HEK293 (cell line): ENCODE results near the gene IQSEC1.

Experiments
- CTCF ChIA-PET: fragments of 350-600 bp; formaldehyde crosslinking; extraction: SDS; loops from one replicate; lab custom pipeline; 2021; ENCODE audit warnings: antibody characterized with exemption; lab: Yijun Ruan, JAX
- POLR2A ChIA-PET: fragments of 300-600 bp; formaldehyde crosslinking; extraction: SDS; loops from one replicate; lab custom pipeline; 2020; ENCODE audit warnings: antibody characterized with exemption, inconsistent platforms; lab: Yijun Ruan, JAX
- H3K27ac ChIP-seq: fragments of 200-500 bp; sonication (Bioruptor generic); 2 replicates; pipeline ENCODE4 v1.5.1; 2014; ENCODE audit warnings: low read depth, low read length, control low read depth, inconsistent platforms; ENCODE audit errors: extremely low read depth
- H3K36me3 ChIP-seq, 2 experiments: fragments of 200-500 bp in 1 of 2; sonication (Bioruptor generic) in 1 of 2; 1 replicate in 1 of 2; 2 replicates in 1 of 2; pipeline ENCODE4 v1.5.1; 2014 to 2017; ENCODE audit warnings: inconsistent platforms in 2 of 2, low read length in 2 of 2; ENCODE audit not compliant: control insufficient read depth in 2 of 2, insufficient read depth in 1 of 2
- H3K4me1 ChIP-seq: fragments of 200-500 bp; sonication (Bioruptor generic); 2 replicates; pipeline ENCODE4 v1.5.1; 2014; ENCODE audit warnings: mild to moderate bottlenecking, low read length, inconsistent platforms; ENCODE audit not compliant: control insufficient read depth, insufficient read depth
- H3K4me3 ChIP-seq: 2 replicates; pipeline ENCODE4 v1.5.1; 2011; ENCODE audit warnings: low read depth, mild to moderate bottlenecking, control low read depth, low read length, moderate library complexity
- H3K9me3 ChIP-seq: fragments of 200-500 bp; sonication (Bioruptor generic); 2 replicates; pipeline ENCODE4 v1.5.1; 2014; ENCODE audit warnings: low read depth, low read length, inconsistent platforms; ENCODE audit not compliant: control insufficient read depth, insufficient read depth
- GFI1B ChIP-seq: fragments of 450-650 bp; formaldehyde crosslinking; IDR thresholded peaks from 2 replicates; pipeline ENCODE4 v1.5.1; 2016; ENCODE audit warnings: missing biosample characterization, missing genetic modification characterization
- KLF16 ChIP-seq: fragments of 450-650 bp; formaldehyde crosslinking; IDR thresholded peaks from 2 replicates; pipeline ENCODE4 v1.5.1; 2017; ENCODE audit warnings: missing biosample characterization, missing genetic modification characterization
- SALL2 ChIP-seq: fragments of 450-650 bp; formaldehyde crosslinking; IDR thresholded peaks from 2 replicates; pipeline ENCODE4 v1.5.0; 2017; ENCODE audit warnings: missing biosample characterization, mild to moderate bottlenecking, missing genetic modification characterization, borderline replicate concordance
- SCRT1 ChIP-seq: fragments of 450-650 bp; formaldehyde crosslinking; IDR thresholded peaks from 2 replicates; pipeline ENCODE4 v1.5.1; 2016; ENCODE audit warnings: missing biosample characterization, missing genetic modification characterization, borderline replicate concordance
- ZBTB48 ChIP-seq: fragments of 450-650 bp; formaldehyde crosslinking; IDR thresholded peaks from 2 replicates; pipeline ENCODE4 v1.5.1; 2016; ENCODE audit warnings: missing biosample characterization, missing genetic modification characterization
- ZFP37 ChIP-seq: fragments of 450-650 bp; formaldehyde crosslinking; IDR thresholded peaks from 2 replicates; pipeline ENCODE4 v1.5.1; 2016; ENCODE audit warnings: missing biosample characterization, missing genetic modification characterization
- ZNF114 ChIP-seq: fragments of 450-650 bp; formaldehyde crosslinking; IDR thresholded peaks from 2 replicates; pipeline ENCODE4 v1.5.0; 2017; ENCODE audit warnings: missing biosample characterization, missing genetic modification characterization
- ZNF146 ChIP-seq: fragments of 450-650 bp; formaldehyde crosslinking; IDR thresholded peaks from 2 replicates; pipeline ENCODE4 v1.5.1; 2016; ENCODE audit warnings: missing biosample characterization, missing genetic modification characterization
- ZNF354C ChIP-seq: fragments of 450-650 bp; formaldehyde crosslinking; IDR thresholded peaks from 2 replicates; pipeline ENCODE4 v1.5.1; 2016; ENCODE audit warnings: missing biosample characterization, missing genetic modification characterization, low read depth, borderline replicate concordance
- ZNF416 ChIP-seq: fragments of 450-650 bp; formaldehyde crosslinking; IDR thresholded peaks from 2 replicates; pipeline ENCODE4 v1.5.1; 2016; ENCODE audit warnings: missing biosample characterization, missing genetic modification characterization
- ZNF473 ChIP-seq: fragments of 450-650 bp; formaldehyde crosslinking; IDR thresholded peaks from 2 replicates; pipeline ENCODE4 v1.5.1; 2017; ENCODE audit warnings: missing biosample characterization, missing genetic modification characterization
- ZNF501 ChIP-seq: fragments of 450-650 bp; formaldehyde crosslinking; IDR thresholded peaks from 2 replicates; pipeline ENCODE4 v1.5.1; 2016; ENCODE audit warnings: missing biosample characterization, missing genetic modification characterization
- ZNF530 ChIP-seq: fragments of 450-650 bp; formaldehyde crosslinking; IDR thresholded peaks from 2 replicates; pipeline ENCODE4 v1.5.1; 2016; ENCODE audit warnings: low read depth, missing biosample characterization, missing genetic modification characterization
- ZNF548 ChIP-seq: fragments of 450-650 bp; formaldehyde crosslinking; IDR thresholded peaks from 2 replicates; pipeline ENCODE4 v1.5.1; 2016; ENCODE audit warnings: missing biosample characterization, missing genetic modification characterization
- ZNF571 ChIP-seq: fragments of 450-650 bp; formaldehyde crosslinking; IDR thresholded peaks from 2 replicates; pipeline ENCODE4 v1.5.0; 2017; ENCODE audit warnings: missing biosample characterization, missing genetic modification characterization
- ZNF585B ChIP-seq: fragments of 450-650 bp; formaldehyde crosslinking; IDR thresholded peaks from 2 replicates; pipeline ENCODE4 v1.5.1; 2016; ENCODE audit warnings: missing biosample characterization, missing genetic modification characterization
- TF ChIP-seq, protein P1 (sequence below): fragments of 450-650 bp; formaldehyde crosslinking; IDR thresholded peaks from 2 replicates; pipeline ENCODE4 v1.5.1; 2017; ENCODE audit warnings: missing biosample characterization, missing genetic modification characterization
- TF ChIP-seq, protein P2 (sequence below): fragments of 450-650 bp; formaldehyde crosslinking; IDR thresholded peaks from 2 replicates; pipeline ENCODE4 v1.5.1; 2017; ENCODE audit warnings: missing biosample characterization, mild to moderate bottlenecking, missing genetic modification characterization, moderate library complexity

IQSEC1 gene

DNA sequence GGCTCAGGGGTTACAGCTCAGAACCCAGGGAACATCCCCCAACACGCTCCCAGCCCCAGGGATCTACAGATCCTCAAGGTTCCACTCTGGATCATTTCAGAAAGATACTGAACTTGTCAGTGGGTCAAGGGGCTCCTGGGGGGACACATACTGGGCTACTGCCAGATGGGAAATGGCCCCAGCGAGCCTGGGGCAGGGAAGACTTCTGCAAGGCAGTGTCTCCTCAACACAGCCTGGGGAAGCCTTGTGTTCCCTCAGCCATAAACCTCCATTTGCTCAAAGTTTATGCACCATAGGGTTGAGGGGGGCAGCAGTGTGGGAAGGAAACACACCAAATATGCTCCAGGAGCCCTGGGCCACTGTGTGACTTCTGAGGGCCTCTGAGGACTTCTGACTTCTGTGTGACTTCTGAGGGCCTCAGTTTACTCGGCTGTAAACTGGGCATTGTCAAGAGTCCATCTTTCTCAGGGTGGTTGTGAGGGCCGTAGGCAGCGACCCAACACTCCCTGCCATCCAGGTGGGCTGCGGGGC lies 58.4 kb downstream of the IQSEC1 start:
- Histone ChIP-seq H3K4me1 (peaks cover 4% of the 10 kb centered on the region; the same call in 1 of the 2 replicates), H3K36me3 (no peaks in the 10 kb centered on the region)
- CTCF ChIA-PET, result interaction anchor here (0.6 kb wide), 1 partner anchor 381 kb away, joined by 3 read pairs; no protein-coding TSS in a partner anchor
- TF ChIP-seq ZBTB48 (tag by site-specific recombination) (no peak), ZNF548 (no peak), ZNF473 (no peak), ZFP37 (tag by site-specific recombination) (no peak), ZNF530 (tag by site-specific recombination) (no peak), SCRT1 (tag by site-specific recombination) (no peak), ZNF114 (tag by site-specific recombination) (no peak), SALL2 (no peak), ZNF354C (no peak), KLF16 (tag by site-specific recombination) (no peak), GFI1B (tag by site-specific recombination) (no peak), ZNF501 (no peak)
- TF ChIP-seq, protein P1, sequence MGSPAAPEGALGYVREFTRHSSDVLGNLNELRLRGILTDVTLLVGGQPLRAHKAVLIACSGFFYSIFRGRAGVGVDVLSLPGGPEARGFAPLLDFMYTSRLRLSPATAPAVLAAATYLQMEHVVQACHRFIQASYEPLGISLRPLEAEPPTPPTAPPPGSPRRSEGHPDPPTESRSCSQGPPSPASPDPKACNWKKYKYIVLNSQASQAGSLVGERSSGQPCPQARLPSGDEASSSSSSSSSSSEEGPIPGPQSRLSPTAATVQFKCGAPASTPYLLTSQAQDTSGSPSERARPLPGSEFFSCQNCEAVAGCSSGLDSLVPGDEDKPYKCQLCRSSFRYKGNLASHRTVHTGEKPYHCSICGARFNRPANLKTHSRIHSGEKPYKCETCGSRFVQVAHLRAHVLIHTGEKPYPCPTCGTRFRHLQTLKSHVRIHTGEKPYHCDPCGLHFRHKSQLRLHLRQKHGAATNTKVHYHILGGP (tag by site-specific recombination), result no peak
- TF ChIP-seq, all 188 proteins: peak for 0
- Histone ChIP-seq H3K27ac (no peak overlapping the region), H3K4me3 (no peak overlapping the region), H3K9me3 (no peaks in the 10 kb centered on the region)
- POLR2A ChIA-PET, result interaction anchor here (1.8 kb wide), 1 partner anchor 11 kb away, joined by 6 read pairs; no protein-coding TSS in a partner anchor

DNA sequence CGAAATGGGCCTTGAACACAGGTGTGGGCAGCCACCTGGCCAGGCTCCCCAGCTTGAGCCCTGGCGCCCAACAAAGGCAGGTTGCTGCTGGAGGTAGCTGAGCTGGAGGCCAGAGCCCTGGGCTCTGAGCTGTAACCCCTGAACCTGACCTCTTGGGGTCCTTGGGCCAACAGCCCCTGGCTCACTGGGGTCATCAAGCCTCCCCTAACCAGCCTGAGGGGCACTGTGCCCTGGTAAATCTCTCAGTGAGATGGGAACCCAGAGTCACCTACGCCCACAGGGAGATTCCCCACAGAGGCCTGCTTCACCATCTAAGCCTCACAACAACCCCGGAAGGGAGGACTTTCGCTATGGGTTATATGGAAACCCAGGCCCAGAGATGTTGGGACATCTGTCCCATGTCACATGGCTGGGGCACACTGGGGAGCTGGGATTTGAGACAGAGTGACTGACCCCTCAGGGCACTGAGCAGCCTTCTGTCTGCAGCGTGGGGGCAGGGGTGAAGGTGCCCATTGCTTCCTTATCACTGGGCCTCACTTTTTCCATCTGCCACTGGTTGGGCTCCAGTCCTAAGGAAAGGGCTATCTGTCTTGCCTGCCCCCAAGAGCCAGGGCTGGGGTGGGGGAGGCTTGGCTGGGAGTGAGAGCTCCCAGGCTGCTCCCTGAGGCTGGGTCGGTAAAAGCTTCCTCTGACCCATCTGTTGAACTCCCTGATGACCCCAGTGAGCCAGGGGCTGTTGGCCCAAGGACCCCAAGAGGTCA lies 59.1 kb downstream of the IQSEC1 start:
- Histone ChIP-seq H3K9me3 (no peaks in the 10 kb centered on the region), H3K27ac (no peak overlapping the region), H3K4me1 (peaks cover 4% of the 10 kb centered on the region; the same call in 1 of the 2 replicates), H3K4me3 (no peak overlapping the region), H3K36me3 (no peaks in the 10 kb centered on the region)
- CTCF ChIA-PET, result interaction anchor here (0.6 kb wide), 1 partner anchor 382 kb away, joined by 3 read pairs; no protein-coding TSS in a partner anchor
- POLR2A ChIA-PET, result interaction anchor here (1.8 kb wide), 1 partner anchor 10 kb away, joined by 6 read pairs; no protein-coding TSS in a partner anchor
- TF ChIP-seq ZNF416 (tag by site-specific recombination), result no peak
- TF ChIP-seq, protein P2, sequence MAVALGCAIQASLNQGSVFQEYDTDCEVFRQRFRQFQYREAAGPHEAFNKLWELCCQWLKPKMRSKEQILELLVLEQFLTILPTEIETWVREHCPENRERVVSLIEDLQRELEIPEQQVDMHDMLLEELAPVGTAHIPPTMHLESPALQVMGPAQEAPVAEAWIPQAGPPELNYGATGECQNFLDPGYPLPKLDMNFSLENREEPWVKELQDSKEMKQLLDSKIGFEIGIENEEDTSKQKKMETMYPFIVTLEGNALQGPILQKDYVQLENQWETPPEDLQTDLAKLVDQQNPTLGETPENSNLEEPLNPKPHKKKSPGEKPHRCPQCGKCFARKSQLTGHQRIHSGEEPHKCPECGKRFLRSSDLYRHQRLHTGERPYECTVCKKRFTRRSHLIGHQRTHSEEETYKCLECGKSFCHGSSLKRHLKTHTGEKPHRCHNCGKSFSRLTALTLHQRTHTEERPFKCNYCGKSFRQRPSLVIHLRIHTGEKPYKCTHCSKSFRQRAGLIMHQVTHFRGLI (tag by site-specific recombination), result peak; percentile 51; the same call in 1 of the 2 replicates
- TF ChIP-seq ZNF571 (tag by site-specific recombination), result no peak
- no peak for TF ChIP-seq ZNF585B (tag by site-specific recombination)

DNA sequence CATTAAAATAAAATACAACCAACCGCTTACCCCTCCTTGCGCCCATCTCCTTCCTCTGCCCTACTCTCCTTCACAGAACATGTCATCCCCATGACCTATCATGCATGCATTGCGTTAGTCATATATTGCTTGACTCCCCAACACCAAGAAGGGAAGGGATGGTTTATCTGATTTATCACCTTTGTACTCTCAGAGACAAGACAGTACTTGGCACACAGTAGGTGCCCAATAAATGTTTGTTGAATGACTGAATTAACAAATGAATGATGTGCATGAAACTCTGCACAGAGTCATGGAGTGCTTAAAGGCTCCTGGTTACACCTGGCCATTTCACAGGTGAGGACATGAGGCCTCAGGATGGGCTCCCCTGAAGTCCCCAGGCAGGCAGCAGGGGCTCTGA lies 59.7 kb downstream of the IQSEC1 start:
- H3K36me3 ChIP-seq, result no peaks in the 10 kb centered on the region
- ChIA-PET CTCF (no interaction called here), POLR2A (interaction anchor here (1.8 kb wide), 1 partner anchor 10 kb away, joined by 6 read pairs; no protein-coding TSS in a partner anchor)
- TF ChIP-seq ZNF146 (tag by site-specific recombination), result no peak
- H3K27ac ChIP-seq, result no peak overlapping the region
- H3K9me3 ChIP-seq, result no peaks in the 10 kb centered on the region
- no peak overlapping the region for H3K4me3 ChIP-seq
- peaks cover 4% of the 10 kb centered on the region; the same call in 1 of the 2 replicates for H3K4me1 ChIP-seq
